IgD-negative memory B cell (primary cell): Measurements from ENCODE around the gene PTPN7. TPM values are rescaled to one million over a fixed set of nuclear protein-coding genes. Genes with fewer than 3 reads are reported as not detected.
"Not testable (repeated sequence)": the region's sequence is repeated elsewhere in the genome, so short reads cannot be mapped to it uniquely, and the experiment has no call there.

ENCODE experiments used
- H3K27ac Mint-ChIP-seq, 3 donors: one replicate each; pipeline ENCODE4 v1.8.0; 2020 to 2022; ENCODE audit warnings: mild to moderate bottlenecking in 3 of 3, mixed read lengths in 3 of 3, moderate library complexity in 1 of 3
- H3K27me3 Mint-ChIP-seq: one replicate; pipeline ENCODE4 v1.8.0; 2021; ENCODE audit warnings: mixed read lengths
- H3K36me3 Mint-ChIP-seq: one replicate; pipeline ENCODE4 v1.8.0; 2020; ENCODE audit warnings: mild to moderate bottlenecking, mixed read lengths
- H3K4me1 Mint-ChIP-seq, 3 donors: one replicate each; pipeline ENCODE4 v1.8.0; 2020 to 2022; ENCODE audit warnings: mixed read lengths in 3 of 3, mild to moderate bottlenecking in 1 of 3
- H3K4me3 Mint-ChIP-seq, 4 donors: one replicate each; pipeline ENCODE4 v1.8.0; 2020 to 2022; ENCODE audit warnings: mild to moderate bottlenecking in 4 of 4, mixed read lengths in 4 of 4, moderate library complexity in 3 of 4
- H3K9me3 Mint-ChIP-seq, 3 donors: one replicate each; pipeline ENCODE4 v1.8.0; 2020 to 2021; ENCODE audit warnings: mixed read lengths in 3 of 3, mild to moderate bottlenecking in 1 of 3
- polyA plus RNA-seq: library from polyadenylated mRNA; unstranded; fragments of 300-500 nt; fragmentation: Illumina TruSeq; gene quantifications from one replicate; pipeline ENCODE4 v1.2.3, GENCODE V29; 2021

The PTPN7 gene
- polyA plus RNA-seq, 1 donor from 2014 or later = 18.7 TPM

DNA sequence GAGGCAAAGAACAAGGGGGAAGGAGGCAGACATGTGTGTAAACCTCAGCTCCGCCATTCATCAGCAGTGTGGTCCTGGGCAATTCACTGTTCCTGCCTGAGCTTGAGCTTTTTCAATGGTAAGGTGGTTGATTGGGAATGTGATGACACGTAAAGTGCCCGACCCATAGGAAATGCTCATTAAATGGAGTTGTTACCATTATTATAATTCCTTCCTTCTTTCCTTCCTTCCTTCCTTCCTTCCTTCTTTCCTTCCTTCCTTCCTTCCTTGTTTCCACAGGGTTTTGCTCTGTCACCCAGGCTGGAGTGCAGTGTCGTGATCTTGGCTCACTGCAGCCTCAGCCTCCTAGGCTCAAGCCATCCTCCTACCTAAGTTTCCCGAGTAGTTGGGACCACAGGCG, 33.3 kb downstream of the PTPN7 start:
- Mint-ChIP-seq H3K27me3 (peaks cover 3% of the 10 kb centered on the region), H3K4me1 (no peaks in the 10 kb centered on the region), H3K27ac (no peak overlapping the region), H3K36me3 (no peaks in the 10 kb centered on the region), H3K4me3 (no peak overlapping the region), H3K9me3 (peaks cover 0 to 2% (median 0%) of the 10 kb centered on the region in 3 donors)

DNA sequence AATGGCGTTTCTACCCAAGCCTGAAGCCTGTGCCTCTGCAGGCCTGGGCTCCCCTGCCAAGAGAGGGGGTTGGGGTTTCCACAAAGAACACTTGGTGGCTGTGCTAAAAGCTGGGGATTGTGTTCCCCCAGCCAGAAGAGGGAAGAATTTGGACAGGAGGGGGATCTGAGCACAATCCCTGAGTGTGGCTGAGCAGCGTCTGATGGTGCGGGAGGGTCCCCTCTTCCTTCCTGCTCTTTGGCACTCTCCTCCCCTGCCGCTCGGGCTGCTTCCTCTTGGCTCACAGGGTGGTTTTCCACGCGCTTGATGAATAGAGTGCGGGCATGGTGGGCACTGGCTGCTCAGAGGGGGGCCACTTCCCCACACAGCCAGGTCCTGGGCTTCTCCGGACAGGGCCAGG, 34.0 kb downstream of the PTPN7 start:
- Mint-ChIP-seq H3K36me3 (no peaks in the 10 kb centered on the region), H3K27me3 (peaks cover 3% of the 10 kb centered on the region), H3K4me3 (no peak overlapping the region), H3K27ac (no peak overlapping the region), H3K9me3 (peaks cover 0 to 2% (median 0%) of the 10 kb centered on the region in 3 donors), H3K4me1 (no peaks in the 10 kb centered on the region)

DNA sequence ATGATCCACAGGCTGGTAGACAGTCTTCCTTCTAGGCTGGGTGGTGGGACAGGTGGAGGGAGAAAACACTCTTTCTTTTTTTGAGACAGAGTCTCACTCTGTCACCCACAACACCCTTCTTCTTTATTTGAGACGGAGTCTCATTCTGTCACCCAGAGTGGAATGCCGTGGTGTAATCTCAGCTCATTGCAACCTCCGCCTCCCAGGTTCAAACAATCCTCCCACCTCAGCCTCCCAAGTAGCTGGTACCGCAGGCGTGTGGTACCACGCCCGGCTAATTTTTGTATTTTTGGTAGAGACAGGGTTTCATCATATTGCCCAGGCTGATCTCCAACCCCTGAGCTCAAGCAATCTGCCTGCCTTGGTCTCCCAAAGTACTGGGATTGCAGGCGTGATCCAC, 34.8 kb downstream of the PTPN7 start:
- Mint-ChIP-seq H3K4me3 (no peak overlapping the region), H3K27me3 (peaks cover 3% of the 10 kb centered on the region), H3K27ac (no peak overlapping the region), H3K36me3 (no peaks in the 10 kb centered on the region), H3K4me1 (no peaks in the 10 kb centered on the region), H3K9me3 (peaks cover 0 to 2% (median 0%) of the 10 kb centered on the region in 3 donors)

DNA sequence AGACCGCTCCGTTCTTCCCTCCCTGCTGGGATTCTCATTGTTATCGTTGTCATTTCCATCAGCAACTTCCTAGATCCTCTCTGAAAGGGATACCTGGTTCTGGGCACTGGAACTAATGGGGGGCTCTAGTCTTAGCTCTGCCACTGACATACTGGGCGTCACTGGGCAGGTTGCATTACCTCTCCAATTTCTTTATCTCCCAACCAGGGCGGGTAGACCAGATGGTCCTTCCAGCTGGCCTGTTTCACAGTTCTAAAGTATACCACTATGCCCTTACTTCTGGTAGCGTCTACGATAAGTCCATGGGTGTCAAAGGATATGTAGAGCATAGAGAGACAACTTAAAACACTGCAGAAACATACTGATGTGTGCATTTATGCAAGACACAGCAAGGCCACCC, 36.3 kb downstream of the PTPN7 start:
- Mint-ChIP-seq H3K4me3 (no peak overlapping the region), H3K27ac (no peak overlapping the region), H3K9me3 (peaks cover 0 to 2% (median 0%) of the 10 kb centered on the region in 3 donors), H3K27me3 (peaks cover 3% of the 10 kb centered on the region), H3K36me3 (no peaks in the 10 kb centered on the region), H3K4me1 (no peaks in the 10 kb centered on the region)

- H3K27me3 Mint-ChIP-seq = peaks cover 3% of the 10 kb centered on the region
- peaks cover 0 to 2% (median 0%) of the 10 kb centered on the region in 3 donors for H3K9me3 Mint-ChIP-seq
- H3K36me3 Mint-ChIP-seq = no peaks in the 10 kb centered on the region
- no peaks in the 10 kb centered on the region for H3K4me1 Mint-ChIP-seq
- no peak overlapping the region for H3K4me3 Mint-ChIP-seq
- H3K27ac Mint-ChIP-seq = peak overlapping the region in 1 of 3 donors; percentile 3
Observed at GRCh38 chr1:202123336-202123813, 37.0 kb downstream of the PTPN7 start.

DNA sequence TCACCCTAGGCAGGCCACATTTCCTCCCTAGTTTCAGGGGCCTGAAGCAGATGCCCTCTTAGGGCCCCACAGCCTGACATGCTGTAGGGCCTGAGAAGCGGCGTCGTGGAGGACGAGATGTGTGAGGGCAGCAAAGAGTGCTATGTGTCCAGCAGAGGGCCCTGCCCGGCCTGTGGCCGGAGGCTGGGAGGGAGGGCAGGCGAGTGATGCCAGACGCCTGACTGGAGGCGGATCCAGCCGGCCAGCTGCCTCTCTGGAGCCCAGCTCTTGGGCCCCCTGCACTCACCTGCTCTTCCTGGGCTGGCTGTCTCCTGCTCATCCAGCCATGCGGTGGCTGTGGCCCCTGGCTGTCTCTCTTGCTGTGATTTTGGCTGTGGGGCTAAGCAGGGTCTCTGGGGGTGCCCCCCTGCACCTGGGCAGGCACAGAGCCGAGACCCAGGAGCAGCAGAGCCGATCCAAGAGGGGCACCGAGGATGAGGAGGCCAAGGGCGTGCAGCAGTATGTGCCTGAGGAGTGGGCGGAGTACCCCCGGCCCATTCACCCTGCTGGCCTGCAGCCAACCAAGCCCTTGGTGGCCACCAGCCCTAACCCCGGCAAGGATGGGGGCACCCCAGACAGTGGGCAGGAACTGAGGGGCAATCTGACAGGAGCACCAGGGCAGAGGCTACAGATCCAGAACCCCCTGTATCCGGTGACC, 37.6 kb downstream of the PTPN7 start, which contains the start of gene GPR37L1:
Gene GPR37L1, plus strand, starts transcription at position 279 of the 697 bp plus-strand sequence. Its CDS starts 47 bp downstream, at position 326.
- Mint-ChIP-seq H3K27me3 (peaks cover 3% of the 10 kb centered on the region), H3K27ac (peak within 1 kb of the TSS in 1 of 3 donors; percentile 39), H3K4me3 (no peak within 1 kb of the TSS), H3K36me3 (no peaks in the 10 kb centered on the region), H3K9me3 (peaks cover 0 to 2% (median 0%) of the 10 kb centered on the region in 3 donors), H3K4me1 (no peaks in the 10 kb centered on the region)

- Mint-ChIP-seq H3K27ac (no peak overlapping the region), H3K4me1 (no peaks in the 10 kb centered on the region), H3K27me3 (no peaks in the 10 kb centered on the region), H3K36me3 (no peaks in the 10 kb centered on the region), H3K9me3 (no peaks in the 10 kb centered on the region), H3K4me3 (no peak overlapping the region)
Observed at GRCh38 chr1:202121006-202121405, 39.4 kb downstream of the PTPN7 start.

DNA sequence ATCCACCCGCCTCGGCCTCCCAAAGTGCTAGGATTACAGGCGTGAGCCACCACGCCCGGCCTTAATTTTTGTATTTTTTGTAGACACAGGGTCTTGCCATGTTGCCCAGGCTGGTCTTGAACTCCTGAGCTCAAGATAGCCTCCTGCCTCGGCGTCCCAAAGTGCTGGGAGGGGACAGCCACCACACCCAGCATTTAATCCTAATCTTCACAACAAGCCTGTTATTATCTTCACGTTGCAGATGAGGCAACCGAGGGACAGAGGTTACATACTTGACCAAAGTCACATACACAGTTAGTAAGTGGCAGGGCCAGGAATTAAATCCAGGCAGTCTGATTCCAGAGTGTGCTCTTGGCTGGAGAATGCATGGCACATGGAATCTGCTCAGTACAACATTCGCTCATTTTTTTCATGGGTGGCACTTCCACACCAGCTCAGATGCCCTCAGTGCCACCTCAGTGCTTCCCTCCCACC, 42.5 kb downstream of the PTPN7 start:
- no peak overlapping the region for H3K4me3 Mint-ChIP-seq
- H3K36me3 Mint-ChIP-seq = no peaks in the 10 kb centered on the region
- peaks cover 0 to 12% (median 4%) of the 10 kb centered on the region in 3 donors for H3K4me1 Mint-ChIP-seq
- H3K9me3 Mint-ChIP-seq = no peaks in the 10 kb centered on the region
- peaks cover 4% of the 10 kb centered on the region for H3K27me3 Mint-ChIP-seq
- H3K27ac Mint-ChIP-seq = no peak overlapping the region

GRCh38 chr1:202116287-202116686, 44.1 kb downstream of the PTPN7 start:
- Mint-ChIP-seq H3K4me1 (peaks cover 0 to 12% (median 4%) of the 10 kb centered on the region in 3 donors), H3K27me3 (peaks cover 4% of the 10 kb centered on the region), H3K9me3 (no peaks in the 10 kb centered on the region), H3K4me3 (no peak overlapping the region), H3K27ac (no peak overlapping the region), H3K36me3 (no peaks in the 10 kb centered on the region)

DNA sequence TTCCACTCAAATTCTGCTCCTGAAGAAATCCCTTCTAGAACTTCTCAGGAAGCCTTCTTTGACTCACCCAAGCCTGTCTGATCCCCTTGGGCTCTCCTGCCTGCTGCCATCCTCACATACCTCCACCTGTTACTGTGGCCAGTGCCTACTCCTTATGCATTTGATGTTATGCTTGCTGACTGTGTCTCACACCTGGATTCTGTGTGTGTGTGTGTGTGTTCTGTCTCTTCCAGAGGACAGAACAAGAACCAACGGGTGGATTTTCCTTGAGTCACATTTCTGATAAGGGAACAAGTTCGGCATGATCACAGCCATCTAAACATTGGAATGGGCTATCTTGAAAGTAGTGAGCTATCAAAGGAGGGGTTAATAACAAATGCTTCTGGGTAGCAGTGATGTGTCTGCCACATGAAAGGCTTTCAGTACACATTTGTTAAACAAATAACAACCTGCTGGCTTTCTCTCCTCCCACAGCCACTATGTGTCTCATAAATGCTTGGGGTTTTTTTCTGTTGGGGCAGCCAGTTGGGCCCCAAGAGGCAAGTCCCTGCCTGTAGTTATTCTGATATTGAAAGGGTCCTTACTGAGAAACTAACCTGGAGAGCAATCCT, 46.6 kb downstream of the PTPN7 start:
- Mint-ChIP-seq H3K4me3 (no peak overlapping the region), H3K27me3 (peaks cover 4% of the 10 kb centered on the region), H3K4me1 (peaks cover 0 to 12% (median 4%) of the 10 kb centered on the region in 3 donors), H3K27ac (peak overlapping the region in 1 of 3 donors; percentile 79), H3K9me3 (no peaks in the 10 kb centered on the region), H3K36me3 (no peaks in the 10 kb centered on the region)

GRCh38 chr1:202112859-202113689, 47.3 kb downstream of the PTPN7 start:
- peak overlapping the region in 1 of 3 donors; percentile 79 for H3K27ac Mint-ChIP-seq
- H3K4me1 Mint-ChIP-seq = peaks cover 0 to 12% (median 4%) of the 10 kb centered on the region in 3 donors
- no peak overlapping the region for H3K4me3 Mint-ChIP-seq
- peaks cover 4% of the 10 kb centered on the region for H3K27me3 Mint-ChIP-seq
- no peaks in the 10 kb centered on the region for H3K36me3 Mint-ChIP-seq
- H3K9me3 Mint-ChIP-seq = no peaks in the 10 kb centered on the region

GRCh38 chr1:202111589-202111988, 48.8 kb downstream of the PTPN7 start:
- not testable (repeated sequence) for H3K27me3 Mint-ChIP-seq

GRCh38 chr1:202110977-202111376, 49.4 kb downstream of the PTPN7 start:
- Mint-ChIP-seq H3K9me3 (no peaks in the 10 kb centered on the region), H3K27me3 (peaks cover 4% of the 10 kb centered on the region), H3K36me3 (no peaks in the 10 kb centered on the region), H3K27ac (no peak overlapping the region), H3K4me1 (peaks cover 0 to 12% (median 4%) of the 10 kb centered on the region in 3 donors), H3K4me3 (no peak overlapping the region)

More at GRCh38 chr1:202111589-202111988, 48.8 kb downstream of the PTPN7 start:
- not testable (repeated sequence) for H3K4me3 Mint-ChIP-seq, H3K27ac Mint-ChIP-seq, H3K36me3 Mint-ChIP-seq, H3K9me3 Mint-ChIP-seq
- peaks cover 0 to 12% (median 4%) of the 10 kb centered on the region in 3 donors for H3K4me1 Mint-ChIP-seq

DNA sequence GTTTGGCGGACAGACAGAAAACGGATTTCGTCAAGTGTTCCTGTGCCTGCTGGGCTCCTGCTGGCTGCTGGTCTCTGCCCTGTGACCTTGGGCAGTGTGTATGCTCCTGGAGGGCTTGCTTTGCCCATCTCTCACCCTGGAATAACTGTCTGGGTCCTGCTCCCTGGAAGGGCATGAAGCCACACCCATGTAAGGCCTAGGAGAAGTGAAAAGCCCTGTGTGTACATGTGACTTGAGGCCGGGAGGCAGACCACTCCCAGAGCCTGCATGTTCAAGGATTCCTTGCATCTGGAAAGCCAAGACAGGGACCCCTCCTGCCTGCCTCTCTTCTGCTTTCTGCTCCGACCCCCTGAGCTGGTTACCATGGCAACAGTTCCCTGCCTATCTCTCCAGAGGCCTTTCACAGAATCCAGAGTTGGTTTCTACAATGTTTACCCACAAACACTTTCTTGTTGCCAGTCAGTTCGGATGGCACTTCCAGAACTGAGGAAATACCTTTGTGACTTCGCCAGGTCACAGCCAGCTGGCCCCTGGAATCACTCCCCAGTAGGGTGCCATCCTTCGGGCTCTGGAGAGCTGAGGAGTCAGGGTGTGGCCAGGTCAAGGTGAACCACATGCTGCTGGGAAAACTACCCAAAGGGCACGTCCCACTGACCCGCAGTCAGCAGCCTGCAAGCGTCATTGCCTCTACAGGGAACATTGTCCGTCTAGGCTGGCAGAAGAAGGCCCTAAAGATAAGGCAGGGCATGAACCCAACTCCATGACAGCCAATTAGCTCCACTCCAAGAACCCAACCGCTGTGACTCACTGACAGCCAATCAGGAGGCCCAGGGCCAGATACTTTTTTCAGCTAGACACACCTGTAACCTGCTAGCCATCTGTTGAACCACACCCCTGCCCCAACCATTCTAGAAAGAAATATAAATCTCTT, 52.3 kb downstream of the PTPN7 start:
- Mint-ChIP-seq H3K4me1 (no peaks in the 10 kb centered on the region), H3K27me3 (peaks cover 2% of the 10 kb centered on the region), H3K36me3 (no peaks in the 10 kb centered on the region), H3K9me3 (no peaks in the 10 kb centered on the region), H3K4me3 (no peak overlapping the region), H3K27ac (no peak overlapping the region)
